SW 1271 (cell line): ENCODE data around the gene PLXNA3.

Experiments used
- DNase-seq, 2 experiments: peaks; one replicate each; lab custom pipeline; 2025; lab: John Stamatoyannopoulos, UW

Gene PLXNA3

DNA sequence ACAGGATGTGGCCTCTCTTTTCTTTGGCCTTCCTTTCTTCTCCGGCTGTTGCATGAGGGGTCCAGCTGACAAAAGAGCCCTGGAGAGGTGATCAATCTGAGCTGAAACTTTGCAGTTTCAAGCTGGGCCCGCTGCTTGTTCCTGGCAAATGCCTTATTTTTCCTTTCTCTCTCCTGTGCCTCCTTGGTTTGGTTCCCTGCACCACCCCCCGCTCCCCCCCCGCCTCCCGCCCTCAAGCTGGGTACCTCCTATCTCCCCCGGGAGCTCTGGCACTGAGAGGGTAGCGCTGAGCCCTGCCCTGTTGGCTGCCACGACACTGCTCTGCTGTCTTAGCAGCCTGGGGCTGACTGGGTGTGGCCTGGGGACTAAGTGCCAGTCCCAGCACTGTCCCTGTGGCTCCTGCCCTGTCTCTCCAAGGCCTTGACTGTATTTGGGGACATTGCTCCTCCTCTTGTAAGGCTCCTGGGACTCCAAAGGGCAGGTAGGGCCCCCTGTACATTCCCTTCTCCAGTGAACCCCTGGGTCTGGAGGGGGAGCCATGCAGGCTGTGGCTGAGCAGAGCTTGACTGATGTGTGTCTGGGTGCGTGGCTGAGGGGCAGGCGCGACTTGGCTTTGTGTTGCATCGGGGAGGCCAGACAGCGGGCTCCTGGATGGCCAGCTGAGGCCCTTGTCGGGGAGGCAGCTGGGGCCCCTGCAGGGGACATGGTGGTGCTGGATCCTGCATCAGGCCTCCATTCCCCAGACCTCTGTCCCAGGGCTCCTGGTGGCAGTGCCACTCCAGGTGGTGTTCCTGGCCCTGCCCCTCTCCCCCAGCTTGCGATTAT lies 1.1 kb downstream of the PLXNA3 start:
- DNase-seq, result peak in 1 of 2 experiments; percentile 9

DNA sequence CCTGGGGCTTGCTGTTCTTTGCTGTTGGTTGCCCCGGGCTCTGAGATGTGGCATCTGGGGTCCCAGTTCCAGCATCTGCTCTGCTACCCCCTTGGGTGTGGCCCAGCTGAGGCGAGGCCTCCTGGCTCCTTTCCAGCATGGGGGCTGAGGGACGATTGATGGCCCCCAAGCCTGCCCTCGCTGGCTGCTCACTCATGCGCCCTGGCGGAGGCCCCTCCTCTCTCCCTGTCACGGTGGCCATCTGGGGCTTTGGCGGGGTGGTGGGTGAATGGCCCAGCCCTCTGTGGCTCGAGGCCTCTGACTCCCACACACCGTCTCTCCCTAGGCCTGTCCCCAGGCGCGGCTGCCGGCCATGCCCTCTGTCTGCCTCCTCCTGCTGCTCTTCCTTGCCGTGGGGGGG lies 1.8 kb downstream of the PLXNA3 start:
- no peak for DNase-seq

DNA sequence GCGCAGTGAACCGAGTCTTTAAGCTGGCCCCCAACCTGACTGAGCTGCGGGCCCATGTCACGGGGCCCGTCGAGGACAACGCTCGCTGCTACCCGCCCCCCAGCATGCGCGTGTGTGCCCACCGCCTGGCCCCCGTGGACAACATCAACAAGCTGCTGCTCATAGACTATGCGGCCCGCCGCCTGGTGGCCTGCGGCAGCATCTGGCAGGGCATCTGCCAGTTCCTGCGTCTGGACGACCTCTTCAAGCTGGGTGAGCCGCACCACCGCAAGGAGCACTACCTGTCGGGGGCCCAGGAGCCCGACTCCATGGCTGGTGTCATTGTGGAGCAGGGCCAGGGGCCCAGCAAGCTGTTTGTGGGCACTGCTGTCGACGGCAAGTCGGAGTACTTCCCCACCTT lies 2.2 kb downstream of the PLXNA3 start:
- no peak for DNase-seq

DNA sequence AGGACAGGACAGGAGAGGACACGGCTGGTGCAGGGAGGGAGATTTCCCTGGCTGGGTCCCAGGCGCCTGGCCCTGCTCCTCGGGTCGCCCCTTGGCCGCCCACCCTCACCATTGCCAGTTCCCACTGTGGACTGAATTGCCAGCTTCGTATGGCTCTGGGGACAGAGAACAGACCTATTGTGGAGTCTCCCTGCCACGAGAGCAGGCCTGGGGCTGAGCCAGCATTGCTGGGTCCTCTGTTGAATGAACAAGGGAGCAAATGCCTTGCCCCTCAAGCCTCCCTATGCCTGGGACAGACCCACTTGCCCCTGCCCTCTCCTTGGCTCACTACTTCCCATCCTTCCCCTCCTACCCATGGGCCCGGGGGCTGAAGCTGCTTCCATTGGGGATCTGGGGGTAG lies 4.3 kb downstream of the PLXNA3 start:
- DNase-seq, result no peak

DNA sequence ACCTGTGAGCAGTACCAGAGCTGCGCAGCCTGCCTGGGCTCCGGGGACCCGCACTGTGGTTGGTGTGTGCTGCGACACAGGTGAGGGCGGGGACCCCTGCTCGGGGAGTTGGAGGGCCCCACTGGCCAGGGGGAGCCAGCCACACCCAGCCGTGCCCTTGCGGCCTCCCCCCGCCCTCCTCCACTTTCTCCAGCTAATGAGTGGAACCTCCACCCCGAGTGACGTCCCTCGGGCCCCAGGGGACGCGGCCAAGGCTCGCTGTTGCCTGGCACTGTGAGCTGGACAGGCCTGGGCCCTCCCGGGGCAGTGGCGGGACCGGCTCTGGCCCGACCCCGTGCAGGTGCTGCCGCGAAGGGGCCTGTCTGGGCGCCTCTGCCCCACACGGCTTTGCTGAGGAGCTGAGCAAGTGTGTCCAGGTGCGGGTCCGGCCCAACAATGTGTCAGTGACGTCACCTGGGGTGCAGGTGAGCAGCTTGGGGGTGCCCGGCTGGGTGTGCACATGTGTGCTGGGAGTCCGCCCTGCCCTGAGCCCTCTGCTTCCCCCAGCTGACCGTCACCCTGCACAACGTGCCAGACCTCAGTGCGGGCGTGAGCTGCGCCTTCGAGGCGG lies 5.6 kb downstream of the PLXNA3 start:
- DNase-seq, result no peak

DNA sequence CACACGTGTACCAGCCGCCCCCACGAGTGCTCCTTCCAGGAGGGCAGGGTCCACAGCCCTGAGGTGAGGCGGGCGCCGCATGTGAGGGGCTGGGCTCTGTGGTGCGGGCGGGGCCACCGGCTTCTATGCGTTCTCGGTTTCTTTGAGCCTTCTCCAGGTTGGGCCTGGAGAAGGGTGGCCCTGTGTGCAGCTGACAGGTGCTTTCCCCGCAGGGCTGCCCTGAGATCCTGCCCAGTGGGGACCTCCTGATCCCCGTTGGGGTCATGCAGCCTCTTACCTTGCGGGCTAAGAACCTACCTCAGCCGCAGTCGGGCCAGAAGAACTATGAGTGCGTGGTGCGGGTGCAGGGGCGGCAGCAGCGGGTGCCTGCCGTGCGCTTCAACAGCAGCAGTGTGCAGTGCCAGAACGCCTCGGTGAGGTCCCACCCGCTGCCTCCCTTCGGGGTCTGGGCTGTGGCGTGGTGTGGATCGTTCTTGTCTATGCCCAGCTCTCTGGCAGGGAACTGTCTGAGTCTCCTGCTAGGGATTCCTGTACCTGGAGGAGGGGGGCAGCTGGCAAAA lies 6.8 kb downstream of the PLXNA3 start:
- no peak for DNase-seq

DNA sequence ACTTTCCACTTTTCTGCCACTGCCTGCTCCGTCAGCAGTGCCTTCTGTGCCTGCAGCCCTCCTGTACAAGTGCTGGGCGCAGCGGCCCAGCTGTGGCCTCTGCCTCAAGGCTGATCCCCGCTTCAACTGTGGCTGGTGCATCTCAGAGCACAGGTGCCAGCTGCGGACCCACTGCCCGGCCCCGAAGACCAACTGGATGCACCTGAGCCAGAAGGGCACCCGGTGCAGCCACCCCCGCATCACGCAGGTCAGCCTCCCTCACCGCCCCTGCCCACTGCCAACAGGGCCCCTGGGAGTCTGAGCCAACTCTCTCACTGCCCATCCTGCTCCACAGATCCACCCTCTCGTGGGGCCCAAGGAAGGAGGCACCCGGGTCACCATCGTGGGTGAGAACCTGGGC lies 7.5 kb downstream of the PLXNA3 start:
- no peak for DNase-seq

DNA sequence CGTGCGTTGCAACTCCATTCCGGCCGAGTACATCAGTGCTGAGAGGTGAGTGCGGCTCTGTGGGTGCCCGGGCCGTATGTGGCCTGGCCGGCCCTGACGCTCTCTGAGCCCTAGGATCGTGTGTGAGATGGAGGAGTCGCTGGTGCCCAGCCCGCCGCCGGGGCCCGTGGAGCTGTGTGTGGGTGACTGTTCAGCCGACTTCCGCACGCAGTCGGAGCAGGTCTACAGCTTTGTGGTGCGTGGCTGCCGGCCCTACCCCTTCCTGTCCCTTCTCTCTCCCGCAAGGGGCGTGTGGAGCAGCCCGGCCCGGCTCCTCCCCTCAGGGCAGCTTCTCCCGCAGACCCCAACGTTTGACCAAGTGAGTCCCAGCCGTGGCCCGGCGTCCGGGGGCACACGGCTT lies 8.0 kb downstream of the PLXNA3 start:
- no peak for DNase-seq

DNA sequence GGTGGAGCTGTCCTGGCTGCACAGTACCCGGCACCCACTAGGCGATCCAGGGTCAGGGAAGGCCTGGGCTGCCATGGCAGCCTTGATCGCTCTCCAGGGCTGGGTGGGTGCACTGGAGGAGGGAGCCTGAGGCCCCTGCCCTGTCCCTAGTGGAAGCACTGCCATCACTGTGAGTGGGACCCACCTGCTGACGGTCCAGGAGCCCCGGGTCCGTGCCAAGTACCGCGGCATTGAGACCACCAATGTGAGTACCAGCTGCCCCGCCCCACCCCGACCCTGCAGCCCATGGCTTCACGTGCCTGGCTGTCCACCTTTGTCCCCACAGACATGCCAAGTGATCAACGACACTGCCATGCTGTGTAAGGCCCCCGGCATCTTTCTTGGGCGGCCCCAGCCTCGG lies 8.8 kb downstream of the PLXNA3 start:
- DNase-seq, result no peak

DNA sequence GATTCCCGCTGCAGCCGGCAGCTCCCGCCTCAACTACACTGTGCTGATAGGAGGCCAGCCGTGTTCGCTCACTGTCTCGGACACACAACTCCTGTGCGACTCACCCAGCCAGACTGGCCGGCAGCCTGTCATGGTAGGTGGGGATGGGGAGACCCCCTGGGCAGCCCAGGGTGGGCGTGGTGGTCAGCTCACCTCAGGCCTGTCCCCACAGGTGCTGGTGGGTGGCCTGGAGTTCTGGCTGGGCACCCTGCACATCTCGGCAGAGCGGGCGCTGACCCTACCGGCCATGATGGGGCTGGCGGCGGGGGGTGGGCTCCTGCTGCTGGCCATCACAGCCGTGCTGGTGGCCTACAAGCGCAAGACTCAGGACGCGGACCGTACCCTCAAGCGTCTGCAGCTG lies 9.5 kb downstream of the PLXNA3 start:
- DNase-seq, result no peak

DNA sequence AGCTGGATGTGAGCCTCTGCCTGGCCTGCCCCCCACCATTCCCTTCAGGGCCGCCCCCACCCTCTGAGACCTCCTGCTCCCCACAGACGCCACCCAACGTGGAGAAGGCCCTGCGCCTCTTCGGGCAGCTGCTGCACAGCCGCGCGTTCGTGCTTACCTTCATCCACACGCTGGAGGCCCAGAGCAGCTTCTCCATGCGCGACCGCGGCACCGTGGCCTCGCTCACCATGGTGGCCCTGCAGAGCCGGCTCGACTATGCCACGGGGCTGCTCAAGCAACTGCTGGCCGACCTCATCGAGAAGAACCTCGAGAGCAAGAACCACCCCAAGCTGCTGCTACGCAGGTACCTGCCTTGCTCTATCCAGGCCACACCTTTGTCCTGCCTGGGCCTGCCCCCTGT lies 10.1 kb downstream of the PLXNA3 start:
- DNase-seq, result no peak

DNA sequence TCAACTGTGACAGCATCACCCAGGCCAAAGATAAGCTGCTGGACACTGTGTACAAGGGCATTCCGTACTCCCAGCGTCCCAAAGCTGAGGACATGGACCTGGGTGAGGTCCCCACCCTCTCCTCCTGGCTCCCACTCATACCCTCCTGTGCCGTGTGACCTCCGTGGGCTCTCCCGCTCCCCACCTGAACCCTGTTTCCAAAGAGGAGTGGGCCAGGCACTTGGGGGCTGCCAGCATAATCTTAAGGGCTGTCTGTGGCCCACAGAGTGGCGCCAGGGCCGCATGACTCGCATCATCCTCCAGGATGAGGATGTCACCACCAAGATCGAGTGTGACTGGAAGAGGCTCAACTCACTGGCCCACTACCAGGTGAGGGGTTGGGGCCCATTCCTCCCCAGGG lies 11.0 kb downstream of the PLXNA3 start:
- DNase-seq, result no peak

DNA sequence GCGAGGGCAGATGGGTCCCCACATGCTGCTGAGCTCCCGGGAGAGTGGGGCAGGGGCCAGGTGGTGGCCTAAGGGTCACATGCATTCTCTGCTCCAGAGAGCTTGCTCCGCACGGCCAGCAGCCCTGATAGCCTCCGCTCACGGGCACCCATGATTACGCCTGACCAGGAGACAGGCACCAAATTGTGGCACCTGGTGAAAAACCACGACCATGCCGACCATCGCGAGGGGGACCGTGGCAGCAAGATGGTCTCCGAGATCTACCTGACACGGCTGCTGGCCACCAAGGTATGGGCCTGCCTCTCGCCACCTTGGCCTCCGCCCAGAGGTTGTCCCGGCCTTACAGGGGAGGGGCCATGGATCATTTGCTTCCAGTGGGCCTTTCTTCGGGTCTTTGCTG lies 11.8 kb downstream of the PLXNA3 start:
- no peak for DNase-seq

DNA sequence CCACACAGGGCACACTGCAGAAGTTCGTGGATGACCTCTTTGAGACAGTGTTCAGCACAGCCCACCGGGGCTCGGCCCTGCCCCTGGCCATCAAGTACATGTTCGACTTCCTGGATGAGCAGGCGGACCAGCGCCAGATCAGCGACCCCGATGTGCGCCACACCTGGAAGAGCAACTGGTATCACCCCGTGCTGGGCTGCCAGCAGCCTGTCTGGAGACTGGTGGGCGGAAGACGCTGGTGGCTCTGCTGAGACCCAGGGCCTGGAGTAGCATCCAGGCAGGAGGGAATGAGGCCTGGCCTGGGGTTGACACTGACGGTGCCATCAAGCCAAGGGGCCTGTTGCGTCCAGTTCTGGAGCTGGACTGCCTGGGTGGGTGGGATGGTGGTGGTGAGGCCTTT lies 12.4 kb downstream of the PLXNA3 start:
- no peak for DNase-seq

DNA sequence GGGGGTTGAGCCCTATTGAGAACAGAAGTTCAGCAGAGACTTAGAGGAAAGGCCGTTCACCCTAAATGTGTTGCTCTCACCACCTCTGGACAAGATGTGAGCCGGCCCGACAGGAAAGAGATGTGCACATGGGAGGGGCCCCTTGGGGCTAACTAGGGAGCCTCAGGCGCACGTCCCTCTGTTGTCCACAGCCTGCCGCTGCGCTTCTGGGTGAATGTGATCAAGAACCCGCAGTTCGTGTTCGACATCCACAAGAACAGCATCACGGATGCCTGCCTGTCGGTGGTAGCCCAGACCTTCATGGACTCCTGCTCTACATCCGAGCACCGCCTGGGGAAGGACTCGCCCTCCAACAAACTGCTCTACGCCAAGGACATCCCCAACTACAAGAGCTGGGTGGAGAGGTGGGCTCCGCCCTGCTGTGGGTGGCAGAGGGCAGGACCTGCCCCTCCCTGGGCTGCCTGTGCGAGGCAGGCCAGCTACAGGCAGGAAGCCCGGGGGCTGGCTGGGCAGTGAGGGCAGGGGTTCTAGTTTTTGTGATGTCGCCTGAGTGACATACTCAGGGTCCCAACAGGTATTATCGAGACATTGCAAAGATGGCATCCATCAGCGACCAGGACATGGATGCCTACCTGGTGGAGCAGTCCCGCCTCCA lies 13.0 kb downstream of the PLXNA3 start:
- no peak for DNase-seq

DNA sequence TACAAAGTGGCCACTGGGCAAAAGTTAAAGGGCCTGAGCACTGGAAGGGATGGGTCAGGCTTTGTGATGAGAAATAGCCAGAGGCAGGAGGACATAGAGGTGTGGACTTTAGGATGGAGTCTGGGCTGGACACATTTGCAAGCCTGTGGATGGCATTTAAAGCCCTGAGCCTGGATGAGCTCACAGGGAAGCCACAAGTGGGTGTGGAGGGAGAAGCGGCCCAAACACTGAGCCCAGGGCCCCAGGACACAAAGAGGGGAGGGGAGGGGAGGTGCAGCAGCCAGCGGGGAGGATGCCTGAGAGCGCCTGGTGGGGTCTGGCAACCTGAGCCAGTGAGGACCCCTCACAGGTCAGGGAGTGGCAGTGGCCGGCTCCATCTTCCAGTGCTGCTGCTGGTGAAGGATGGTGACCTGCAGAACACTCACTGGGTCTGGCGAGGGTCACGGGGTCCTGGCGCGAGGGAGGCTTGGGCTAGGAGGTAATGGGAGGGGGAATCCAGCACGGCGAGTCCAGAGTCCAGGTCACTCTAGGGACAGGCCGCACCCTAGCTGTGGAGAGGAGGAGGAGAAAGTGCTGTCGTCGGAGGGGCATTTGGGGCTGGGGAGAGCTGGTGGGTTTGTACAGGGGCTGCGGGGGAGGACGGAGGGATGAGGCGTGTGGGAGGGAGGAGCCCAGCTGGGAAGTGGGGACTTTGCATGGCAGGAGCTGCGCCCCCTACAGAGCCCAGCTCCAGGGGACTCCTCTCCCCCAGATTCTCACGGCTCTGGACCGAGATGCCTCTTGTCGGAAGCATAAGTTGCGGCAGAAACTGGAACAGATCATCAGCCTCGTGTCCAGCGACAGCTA lies 14.0 kb downstream of the PLXNA3 start:
- DNase-seq, result no peak

DNA sequence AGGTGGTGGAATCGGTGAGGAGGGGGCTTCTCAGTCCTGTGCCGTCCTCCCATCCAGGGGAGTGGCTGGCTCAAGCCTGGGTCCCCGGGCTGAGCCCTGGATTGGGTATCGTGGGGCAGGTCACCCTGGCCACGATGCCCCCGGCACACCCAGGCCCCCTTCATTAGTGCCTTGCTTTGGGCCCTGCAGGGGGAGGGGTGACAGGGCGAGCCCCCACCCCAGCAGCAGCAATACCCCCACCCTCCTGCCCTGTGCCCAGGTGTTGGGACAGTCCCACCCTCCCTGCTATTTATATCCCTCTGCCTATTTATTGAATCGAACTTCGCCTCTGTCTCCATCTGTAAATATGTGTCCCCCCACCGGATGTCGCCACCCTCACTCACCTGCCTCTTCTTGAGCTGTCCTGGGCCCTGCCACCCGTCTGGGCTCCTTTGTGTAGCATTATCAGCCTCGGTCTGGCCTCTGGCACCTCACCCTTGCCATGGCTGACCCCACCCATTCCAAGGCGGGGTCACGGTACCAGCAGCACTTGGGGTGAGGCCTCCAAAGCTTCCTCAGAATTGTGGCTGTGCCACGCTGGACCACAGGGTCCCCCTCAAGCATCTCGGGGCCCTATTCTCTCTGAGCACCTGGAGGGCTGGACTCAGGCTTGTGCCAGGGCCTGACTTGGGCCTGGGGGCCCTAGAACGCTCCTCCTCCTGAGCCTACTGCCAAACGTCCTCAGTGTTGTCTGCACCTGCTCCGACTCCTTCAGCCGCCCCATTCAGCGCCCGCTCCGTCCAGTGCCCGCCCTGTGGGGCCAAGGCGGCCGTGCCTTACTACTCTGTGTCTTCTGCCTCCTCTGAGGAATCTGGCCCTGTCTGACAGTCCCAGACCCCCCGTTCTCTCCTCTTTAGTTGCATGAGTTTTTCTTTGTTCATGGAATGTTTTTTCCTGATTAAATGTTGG lies 14.9 kb downstream of the PLXNA3 start:
- DNase-seq, result no peak

DNA sequence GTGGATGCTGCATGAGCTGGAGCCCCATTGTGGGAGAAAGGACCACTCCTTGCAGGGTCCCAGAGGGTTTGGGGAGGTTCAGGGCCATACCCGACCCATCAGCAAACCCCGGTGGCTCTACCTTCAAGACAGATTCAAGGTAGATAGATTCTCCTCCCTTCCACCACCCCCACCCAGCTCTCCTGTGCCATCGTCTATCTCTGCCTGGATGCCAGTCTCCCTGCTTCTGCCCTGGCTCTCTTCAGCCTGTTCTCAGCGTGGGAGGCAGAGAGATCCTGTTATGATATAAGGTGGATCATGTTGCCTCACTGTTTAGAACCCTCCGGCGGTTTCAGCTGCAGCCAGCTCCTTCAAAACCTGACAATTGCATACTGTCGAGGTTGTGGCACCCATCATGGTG lies 15.6 kb downstream of the PLXNA3 start:
- no peak for DNase-seq

DNA sequence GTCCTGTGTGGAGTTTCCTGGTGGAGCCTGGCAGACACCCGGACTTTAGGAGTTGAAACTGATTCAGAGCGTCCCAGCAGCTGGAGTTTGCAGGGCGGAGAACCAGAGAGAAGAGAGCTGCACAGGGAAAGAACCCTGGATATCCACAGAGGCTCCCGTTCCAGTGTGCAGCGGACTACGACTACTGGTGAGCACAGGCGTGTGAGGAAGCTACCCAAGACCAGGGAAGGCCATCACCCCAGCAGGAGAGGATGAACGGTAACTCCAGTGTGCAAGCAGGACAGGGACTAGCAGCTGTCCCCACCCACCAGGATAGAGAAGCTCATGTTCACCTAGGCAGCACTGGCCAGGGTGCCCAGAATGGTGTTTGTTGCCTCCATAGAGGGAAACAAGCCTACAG lies 18.7 kb downstream of the PLXNA3 start:
- no peak for DNase-seq

DNA sequence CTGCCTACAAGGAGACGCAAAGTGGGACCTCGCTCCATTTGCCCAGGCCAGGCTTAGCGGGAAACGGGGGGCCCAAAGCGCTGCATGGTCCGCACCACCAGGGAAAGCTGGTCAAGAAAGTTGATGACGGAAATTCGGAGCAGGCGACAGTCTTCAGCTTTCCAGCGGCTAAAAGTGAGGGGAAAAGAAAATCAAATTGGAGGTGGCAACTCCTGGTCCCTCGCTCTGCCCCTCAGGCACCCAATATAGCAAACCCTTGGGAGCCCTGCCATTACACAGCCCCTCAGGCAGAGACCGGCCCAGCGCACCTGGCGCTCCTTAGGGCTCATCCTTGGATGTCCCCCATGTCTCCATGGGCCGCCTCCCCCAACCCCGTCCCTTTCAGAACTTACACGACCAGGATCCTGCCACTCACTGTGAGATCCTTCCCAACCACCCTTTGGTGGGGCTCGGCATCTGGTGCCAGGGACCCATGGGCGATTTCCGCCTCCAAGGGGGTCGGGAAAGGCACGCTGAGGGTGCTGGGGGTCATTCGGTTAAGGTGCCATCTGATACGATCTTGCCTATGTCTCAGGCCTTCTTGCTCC lies 19.9 kb downstream of the PLXNA3 start:
- DNase-seq, result no peak
